Left ventricle myocardium inferior (tissue), 1 donor: ENCODE data around the gene TPD52L1. TPM values are rescaled to one million over a fixed set of nuclear protein-coding genes. Genes with fewer than 3 reads are reported as not detected.
A peak's percentile ranks its signal among the peaks of the same experiment; 100 is the strongest.

ENCODE experiments used
- DNase-seq: peaks from one replicate; pipeline ENCODE4 v3.0.0-alpha.2; 2020
- H3K27ac ChIP-seq: fragments of 200-600 bp; replicated peaks from 2 replicates; pipeline ENCODE4 v1.8.0; 2021
- H3K27me3 ChIP-seq: fragments of 200-600 bp; 2 replicates; pipeline ENCODE4 v1.8.0; 2021; ENCODE audit warnings: low read depth
- H3K36me3 ChIP-seq: fragments of 200-600 bp; 2 replicates; pipeline ENCODE4 v1.8.0; 2021
- H3K4me1 ChIP-seq: fragments of 200-600 bp; 2 replicates; pipeline ENCODE4 v1.8.0; 2021
- H3K4me3 ChIP-seq: fragments of 200-600 bp; 2 replicates; pipeline ENCODE4 v1.8.0; 2021; ENCODE audit warnings: mild to moderate bottlenecking, moderate library complexity
- H3K9me3 ChIP-seq: fragments of 200-600 bp; replicated peaks from 2 replicates; pipeline ENCODE4 v1.8.0; 2021
- intact Hi-C: fragments of 100-400 bp; cut with micrococcal nuclease; formaldehyde crosslinking; loops from one replicate; pipeline ENCODE4 v1.11.0; 2022
- total RNA-seq: library from RNA; stranded (reverse); fragmentation: NEBNext Ultra II Directional; extraction: Animal tissue kit (Norgen Biotek cat#: 25700); gene quantifications from one replicate; pipeline ENCODE4 v1.2.1, GENCODE V29; 2021
- TF ChIP-seq, protein P1 (sequence below): fragments of 200-600 bp; IDR thresholded peaks from 2 replicates; pipeline ENCODE4 v1.8.0; 2021; ENCODE audit warnings: antibody characterized with exemption, mild to moderate bottlenecking, borderline replicate concordance
- donor health status: DM: no; HTN: yes; CAD: no; lungs with severe emphysema.

The TPD52L1 gene
- total RNA-seq, 1 donor from 2014 or later: 64.0 TPM

DNA sequence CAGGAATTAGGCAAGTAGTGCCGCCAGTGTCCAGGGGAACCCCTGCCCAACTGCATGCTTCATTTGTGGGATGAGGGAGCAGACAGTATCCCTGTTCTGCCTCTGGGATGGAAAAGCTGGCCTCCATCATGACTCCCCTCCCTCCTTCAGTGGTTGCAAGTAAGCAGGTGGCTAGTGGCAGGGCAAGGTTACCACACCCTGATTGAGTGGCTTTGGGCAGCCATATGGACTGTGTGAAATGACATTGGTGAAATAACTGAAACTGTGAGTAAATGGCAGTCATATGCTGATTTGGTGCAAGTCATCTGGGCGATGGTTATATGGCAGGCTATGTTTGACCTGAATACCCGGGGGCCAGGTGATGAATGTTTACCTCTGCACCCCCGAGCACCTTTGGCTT, 115.2 kb downstream of the TPD52L1 start:
- H3K4me1 ChIP-seq: peaks cover 1% of the 10 kb centered on the region

DNA sequence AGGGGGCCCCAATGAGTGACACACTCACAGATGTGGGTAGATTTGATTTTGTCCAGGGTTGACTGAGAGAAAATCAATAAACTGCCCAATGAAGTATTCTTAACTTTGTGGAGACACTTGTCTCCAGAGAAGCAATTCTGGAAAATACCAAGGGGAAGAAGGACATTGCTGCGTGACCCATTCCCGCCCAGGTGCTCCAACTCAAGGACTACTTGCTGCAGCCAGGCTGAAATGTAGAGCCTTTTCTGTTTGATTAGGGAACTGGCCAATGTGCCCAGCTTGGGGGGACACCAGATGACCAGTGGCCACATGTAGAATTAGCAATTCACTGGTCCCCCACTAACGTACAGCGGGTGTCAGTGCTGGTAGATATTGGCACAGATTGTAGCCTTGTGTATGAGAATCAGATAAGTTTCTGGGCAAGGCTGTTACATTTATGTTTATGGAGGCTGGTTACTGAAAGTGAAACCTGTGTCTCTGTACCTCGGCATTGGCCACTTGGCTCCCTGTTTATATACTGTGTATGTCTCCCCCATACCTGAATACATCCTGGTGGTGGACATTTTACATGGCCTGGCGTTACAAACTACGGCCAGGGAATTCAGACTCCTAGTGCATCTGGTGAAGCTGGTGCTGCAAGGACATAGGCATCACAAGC, 115.9 kb downstream of the TPD52L1 start:
- Histone ChIP-seq H3K36me3 (peaks cover 27% of the 10 kb centered on the region), H3K4me3 (no peak overlapping the region), H3K9me3 (no peaks in the 10 kb centered on the region), H3K27ac (no peak overlapping the region), H3K27me3 (no peaks in the 10 kb centered on the region), H3K4me1 (peaks cover 8% of the 10 kb centered on the region)
- DNase-seq: no peak
- TF ChIP-seq, protein P1, sequence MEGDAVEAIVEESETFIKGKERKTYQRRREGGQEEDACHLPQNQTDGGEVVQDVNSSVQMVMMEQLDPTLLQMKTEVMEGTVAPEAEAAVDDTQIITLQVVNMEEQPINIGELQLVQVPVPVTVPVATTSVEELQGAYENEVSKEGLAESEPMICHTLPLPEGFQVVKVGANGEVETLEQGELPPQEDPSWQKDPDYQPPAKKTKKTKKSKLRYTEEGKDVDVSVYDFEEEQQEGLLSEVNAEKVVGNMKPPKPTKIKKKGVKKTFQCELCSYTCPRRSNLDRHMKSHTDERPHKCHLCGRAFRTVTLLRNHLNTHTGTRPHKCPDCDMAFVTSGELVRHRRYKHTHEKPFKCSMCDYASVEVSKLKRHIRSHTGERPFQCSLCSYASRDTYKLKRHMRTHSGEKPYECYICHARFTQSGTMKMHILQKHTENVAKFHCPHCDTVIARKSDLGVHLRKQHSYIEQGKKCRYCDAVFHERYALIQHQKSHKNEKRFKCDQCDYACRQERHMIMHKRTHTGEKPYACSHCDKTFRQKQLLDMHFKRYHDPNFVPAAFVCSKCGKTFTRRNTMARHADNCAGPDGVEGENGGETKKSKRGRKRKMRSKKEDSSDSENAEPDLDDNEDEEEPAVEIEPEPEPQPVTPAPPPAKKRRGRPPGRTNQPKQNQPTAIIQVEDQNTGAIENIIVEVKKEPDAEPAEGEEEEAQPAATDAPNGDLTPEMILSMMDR: no peak
- intact Hi-C loops: no loop called here

More for the DNA sequence above, 115.2 kb downstream of the TPD52L1 start:
- Histone ChIP-seq H3K36me3 (peaks cover 22% of the 10 kb centered on the region), H3K4me3 (no peak overlapping the region), H3K27me3 (no peaks in the 10 kb centered on the region), H3K27ac (no peak overlapping the region), H3K9me3 (no peaks in the 10 kb centered on the region)
- TF ChIP-seq, protein P1: no peak
- intact Hi-C loops: no loop called here
- DNase-seq: no peak

DNA sequence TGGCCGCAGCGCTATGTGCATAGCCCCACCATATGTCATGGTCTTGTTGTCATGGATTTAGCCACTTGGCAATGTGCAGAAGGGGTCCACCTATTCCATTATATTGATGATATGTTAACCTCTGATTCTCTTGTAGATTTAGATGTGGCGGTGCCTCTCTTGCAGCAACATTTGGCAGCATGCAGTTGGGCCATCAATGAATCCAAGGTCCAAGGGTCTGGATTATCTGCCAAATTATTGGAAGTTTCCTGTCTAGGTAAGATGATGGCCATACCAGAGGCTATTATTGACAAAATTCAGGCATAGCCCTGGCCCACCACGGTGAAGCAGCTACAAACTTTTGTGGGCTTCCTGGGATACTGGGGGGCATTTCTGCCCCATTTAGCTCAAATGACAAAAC, 116.8 kb downstream of the TPD52L1 start:
- peaks cover 33% of the 10 kb centered on the region for H3K36me3 ChIP-seq
- intact Hi-C loops: no loop called here
- H3K9me3 ChIP-seq: no peaks in the 10 kb centered on the region
- no peak for DNase-seq
- TF ChIP-seq, protein P1: no peak
- H3K4me3 ChIP-seq: no peak overlapping the region
- no peaks in the 10 kb centered on the region for H3K27me3 ChIP-seq
- H3K27ac ChIP-seq: no peak overlapping the region
- H3K4me1 ChIP-seq: peaks cover 17% of the 10 kb centered on the region

DNA sequence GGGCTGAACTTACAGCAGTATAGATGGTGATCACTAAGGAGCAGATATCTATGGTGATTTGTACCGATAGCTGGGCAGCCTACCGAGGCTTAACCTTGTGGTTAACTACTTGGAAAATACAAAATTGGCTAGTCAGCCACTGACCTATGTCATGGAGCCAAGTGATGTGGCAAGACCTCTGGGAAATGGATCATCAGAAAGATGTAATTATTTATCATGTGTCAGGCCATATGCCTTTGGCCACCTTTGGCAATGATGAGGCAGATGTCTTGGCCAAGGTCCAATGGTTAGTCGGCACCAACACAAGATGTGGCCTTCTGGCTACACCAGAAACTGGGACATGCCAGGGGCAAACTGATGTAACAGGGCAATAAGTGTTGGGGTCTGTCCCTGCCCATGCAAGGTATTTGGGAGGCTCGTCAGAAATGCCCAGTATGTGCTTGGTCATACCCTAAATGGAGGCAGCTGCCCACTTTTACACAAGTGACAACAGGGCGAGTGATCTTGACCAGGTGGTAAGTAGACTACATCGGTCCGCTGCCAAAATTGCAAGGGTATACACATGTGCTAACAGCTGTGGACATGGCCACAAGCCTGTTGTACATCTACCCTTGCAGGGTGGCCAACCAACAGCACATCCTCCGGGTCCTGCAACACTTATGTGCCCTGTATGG, 118.0 kb downstream of the TPD52L1 start:
- H3K4me3 ChIP-seq: no peak overlapping the region
- H3K27ac ChIP-seq: no peak overlapping the region
- peaks cover 20% of the 10 kb centered on the region for H3K4me1 ChIP-seq
- intact Hi-C loops: no loop called here
- no peaks in the 10 kb centered on the region for H3K9me3 ChIP-seq
- no peaks in the 10 kb centered on the region for H3K27me3 ChIP-seq
- H3K36me3 ChIP-seq: peaks cover 44% of the 10 kb centered on the region
- TF ChIP-seq, protein P1: no peak
- no peak for DNase-seq

DNA sequence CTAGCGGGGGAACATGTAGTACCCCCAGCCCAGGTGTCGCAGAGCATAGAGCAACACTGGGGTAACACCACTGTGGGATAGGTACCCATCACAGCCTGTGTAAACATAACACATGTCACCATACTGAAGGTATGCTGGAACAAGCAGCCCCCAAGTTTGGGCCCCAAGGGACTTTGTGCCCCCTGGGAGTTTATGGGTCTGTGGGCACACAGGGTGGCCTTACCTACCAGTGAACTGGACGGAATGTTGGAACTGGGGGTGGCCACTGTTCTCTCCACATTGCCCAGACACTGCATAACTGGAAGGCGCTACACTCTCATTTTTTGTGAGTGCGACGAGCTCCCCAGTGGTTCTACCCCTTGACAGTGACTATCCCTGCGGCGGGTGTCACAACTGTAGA, 119.7 kb downstream of the TPD52L1 start:
- no peaks in the 10 kb centered on the region for H3K9me3 ChIP-seq
- no peak for DNase-seq
- peaks cover 20% of the 10 kb centered on the region for H3K4me1 ChIP-seq
- H3K27me3 ChIP-seq: no peaks in the 10 kb centered on the region
- H3K36me3 ChIP-seq: peaks cover 54% of the 10 kb centered on the region
- peak overlapping the region; percentile 13 for H3K27ac ChIP-seq
- intact Hi-C loops: no loop called here
- H3K4me3 ChIP-seq: no peak overlapping the region
- TF ChIP-seq, protein P1: no peak
